Choroid plexus epithelial cell (primary cell): Measurements from ENCODE around the gene SRGAP1.

Experiments
- DNase-seq: peaks from one replicate; pipeline ENCODE4 v3.0.0-alpha.2; 2010; ENCODE audit warnings: low read depth
- H3K4me3 ChIP-seq: 2 replicates; pipeline ENCODE4 v1.5.1; 2011; ENCODE audit warnings: low read depth, mild to moderate bottlenecking, control low read depth, low read length, moderate library complexity
- TF ChIP-seq, protein P1 (sequence below): conservative IDR thresholded peaks from 2 replicates; pipeline ENCODE4 v1.5.1; 2011; ENCODE audit warnings: low read depth, mild to moderate bottlenecking, control low read depth, inconsistent platforms, low read length, moderate library complexity

The SRGAP1 gene

GRCh38 chr12:64184216-64184615, 339.7 kb downstream of the SRGAP1 start:
- DNase-seq, result no peak
- no peak overlapping the region for H3K4me3 ChIP-seq
- TF ChIP-seq, protein P1, sequence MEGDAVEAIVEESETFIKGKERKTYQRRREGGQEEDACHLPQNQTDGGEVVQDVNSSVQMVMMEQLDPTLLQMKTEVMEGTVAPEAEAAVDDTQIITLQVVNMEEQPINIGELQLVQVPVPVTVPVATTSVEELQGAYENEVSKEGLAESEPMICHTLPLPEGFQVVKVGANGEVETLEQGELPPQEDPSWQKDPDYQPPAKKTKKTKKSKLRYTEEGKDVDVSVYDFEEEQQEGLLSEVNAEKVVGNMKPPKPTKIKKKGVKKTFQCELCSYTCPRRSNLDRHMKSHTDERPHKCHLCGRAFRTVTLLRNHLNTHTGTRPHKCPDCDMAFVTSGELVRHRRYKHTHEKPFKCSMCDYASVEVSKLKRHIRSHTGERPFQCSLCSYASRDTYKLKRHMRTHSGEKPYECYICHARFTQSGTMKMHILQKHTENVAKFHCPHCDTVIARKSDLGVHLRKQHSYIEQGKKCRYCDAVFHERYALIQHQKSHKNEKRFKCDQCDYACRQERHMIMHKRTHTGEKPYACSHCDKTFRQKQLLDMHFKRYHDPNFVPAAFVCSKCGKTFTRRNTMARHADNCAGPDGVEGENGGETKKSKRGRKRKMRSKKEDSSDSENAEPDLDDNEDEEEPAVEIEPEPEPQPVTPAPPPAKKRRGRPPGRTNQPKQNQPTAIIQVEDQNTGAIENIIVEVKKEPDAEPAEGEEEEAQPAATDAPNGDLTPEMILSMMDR, result no peak

GRCh38 chr12:64186789-64187188, 342.3 kb downstream of the SRGAP1 start:
- peak; percentile 30 for DNase-seq
- TF ChIP-seq, protein P1, result no peak

GRCh38 chr12:64187370-64187769, 342.9 kb downstream of the SRGAP1 start:
- peak; percentile 84 for DNase-seq
- no peak overlapping the region for H3K4me3 ChIP-seq
- TF ChIP-seq, protein P1, result no peak

More at GRCh38 chr12:64186789-64187188, 342.3 kb downstream of the SRGAP1 start:
- H3K4me3 ChIP-seq, result no peak overlapping the region

DNA sequence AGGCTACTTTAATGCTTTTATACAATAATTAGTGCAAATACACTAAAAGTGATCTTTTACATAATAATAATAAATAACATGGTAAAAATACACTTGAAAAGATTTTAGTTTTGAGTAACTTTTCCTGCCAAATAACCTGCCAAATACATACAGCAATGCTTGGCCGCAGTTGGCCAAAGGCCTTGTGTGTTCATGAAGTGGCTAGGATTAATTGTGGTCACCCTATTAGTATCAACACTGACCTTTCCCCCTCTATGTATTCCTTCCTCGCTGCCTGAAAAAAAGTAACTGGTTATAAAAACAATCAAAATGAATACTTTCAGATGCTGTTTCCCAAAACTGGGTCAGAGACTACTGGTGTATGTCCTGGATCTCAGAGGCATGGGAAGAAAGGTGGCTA, 343.3 kb downstream of the SRGAP1 start:
- peak; percentile 27 for DNase-seq
- TF ChIP-seq, protein P1, result no peak

DNA sequence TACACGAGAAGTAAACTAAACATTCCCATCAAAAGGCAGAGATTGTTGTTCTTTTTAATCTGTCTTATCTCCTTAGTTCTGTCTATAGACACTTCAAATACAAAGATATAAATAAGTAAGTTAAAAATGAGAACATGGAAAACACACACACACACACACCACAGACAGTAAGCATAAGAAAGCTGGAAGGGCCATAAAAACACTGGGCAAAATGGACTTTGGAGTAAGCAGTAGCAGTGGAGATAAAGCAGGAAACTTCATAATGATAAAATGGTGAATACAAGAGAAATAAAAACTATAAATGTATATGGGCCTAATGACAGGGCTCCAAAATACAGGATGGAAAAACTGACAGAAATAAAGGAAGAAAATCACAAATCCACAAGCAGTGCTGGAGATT, 345.0 kb downstream of the SRGAP1 start:
- DNase-seq, result no peak
- H3K4me3 ChIP-seq, result no peak overlapping the region
- TF ChIP-seq, protein P1, result no peak

More for the DNA sequence above, 343.3 kb downstream of the SRGAP1 start:
- no peak overlapping the region for H3K4me3 ChIP-seq

GRCh38 chr12:64190140-64190539, 345.6 kb downstream of the SRGAP1 start:
- TF ChIP-seq, protein P1, result no peak
- DNase-seq, result no peak
- H3K4me3 ChIP-seq, result no peak overlapping the region

GRCh38 chr12:64192644-64193444, 348.3 kb downstream of the SRGAP1 start:
- no peak overlapping the region for H3K4me3 ChIP-seq
- TF ChIP-seq, protein P1, result no peak
- no peak for DNase-seq
